Thymus (tissue), 11 donors: Measurements from ENCODE around the gene SLC38A9. TPM values are rescaled to one million over a fixed set of nuclear protein-coding genes. Genes with fewer than 3 reads are reported as not detected.

Experiments used
- DNase-seq, 9 donors: peaks; one replicate each; pipeline ENCODE4 v3.0.0-alpha.2; 2013; ENCODE audit warnings: low spot score in 9 of 9, low read depth in 6 of 9, missing footprints in 1 of 9
- H3K27ac ChIP-seq, 2 donors: one replicate each; pipeline ENCODE4 v1.5.1; 2013; ENCODE audit warnings: control low read depth in 1 of 2, low read depth in 1 of 2, low read length in 1 of 2, mild to moderate bottlenecking in 1 of 2, moderate library complexity in 1 of 2
- H3K27me3 ChIP-seq, 2 donors: one replicate each; pipeline ENCODE4 v1.5.1; 2013; ENCODE audit warnings: low read length in 1 of 2; ENCODE audit not compliant: control insufficient read depth in 2 of 2, insufficient read depth in 1 of 2
- H3K36me3 ChIP-seq, 2 donors: one replicate each; pipeline ENCODE4 v1.5.1; 2013; ENCODE audit warnings: low read length in 1 of 2, mild to moderate bottlenecking in 1 of 2, moderate library complexity in 1 of 2; ENCODE audit not compliant: control insufficient read depth in 2 of 2, insufficient read depth in 2 of 2
- H3K4me1 ChIP-seq, 2 donors: one replicate each; pipeline ENCODE4 v1.5.1; 2013; ENCODE audit warnings: low read length in 2 of 2; ENCODE audit not compliant: control insufficient read depth in 2 of 2, insufficient read depth in 2 of 2
- H3K4me3 ChIP-seq, 2 donors: one replicate each; pipeline ENCODE4 v1.5.1; 2013; ENCODE audit warnings: low read length in 2 of 2, control low read depth in 1 of 2, mild to moderate bottlenecking in 1 of 2
- H3K9me3 ChIP-seq, 2 donors: one replicate each; pipeline ENCODE4 v1.5.1; 2013; ENCODE audit warnings: low read length in 1 of 2, mild to moderate bottlenecking in 1 of 2; ENCODE audit not compliant: control insufficient read depth in 2 of 2, insufficient read depth in 1 of 2
- WGBS: extraction: QIAGEN DNeasy Blood & Tissue Kit; methylation state at CpG from one replicate; pipeline ENCODE4 v1.1.7; 2013; 5-methylcytosine and 5-hydroxymethylcytosine counted together
- polyA plus RNA-seq: library from polyadenylated mRNA; stranded (reverse); fragments of 200-250 nt; gene quantifications from one replicate; pipeline ENCODE4 v1.2.3, GENCODE V29; 2013
- total RNA-seq: library from RNA; stranded (reverse); fragments of 120-200 nt; gene quantifications from one replicate; pipeline ENCODE4 v1.2.4, GENCODE V29; 2013
- donor health status: healthy.

SLC38A9 gene
- total and polyA plus RNA-seq, 2 donors = 18.4 to 29.3 TPM

DNA sequence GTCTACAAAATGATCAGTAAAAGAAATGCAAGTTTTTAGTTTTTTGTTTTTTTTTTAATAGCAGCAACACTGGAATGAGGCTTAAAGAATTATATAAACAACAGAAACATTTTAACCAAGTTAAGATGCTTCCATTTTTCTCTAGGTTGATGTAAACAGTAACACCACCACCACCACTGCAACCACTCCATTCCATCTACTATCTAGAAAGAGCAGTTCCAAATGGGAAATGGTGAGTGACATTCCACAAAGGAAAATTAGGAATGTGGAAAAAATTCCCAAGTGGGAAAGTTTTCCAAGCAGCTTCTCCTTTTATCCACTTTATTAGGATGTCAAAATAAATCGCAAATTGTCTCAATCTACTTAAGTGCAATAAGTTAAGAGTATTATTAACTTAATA, 32.6 kb downstream of the SLC38A9 start:
- H3K27me3 ChIP-seq = no peaks in the 10 kb centered on the region
- WGBS = 0% methylated on average over 1 of the region's 1 CpG
- H3K9me3 ChIP-seq = no peaks in the 10 kb centered on the region
- no peak overlapping the region for H3K4me3 ChIP-seq
- H3K36me3 ChIP-seq = peaks cover 0 to 3% of the 10 kb centered on the region in 2 donors
- no peaks in the 10 kb centered on the region for H3K4me1 ChIP-seq
- DNase-seq = no peak
- H3K27ac ChIP-seq = no peak overlapping the region

DNA sequence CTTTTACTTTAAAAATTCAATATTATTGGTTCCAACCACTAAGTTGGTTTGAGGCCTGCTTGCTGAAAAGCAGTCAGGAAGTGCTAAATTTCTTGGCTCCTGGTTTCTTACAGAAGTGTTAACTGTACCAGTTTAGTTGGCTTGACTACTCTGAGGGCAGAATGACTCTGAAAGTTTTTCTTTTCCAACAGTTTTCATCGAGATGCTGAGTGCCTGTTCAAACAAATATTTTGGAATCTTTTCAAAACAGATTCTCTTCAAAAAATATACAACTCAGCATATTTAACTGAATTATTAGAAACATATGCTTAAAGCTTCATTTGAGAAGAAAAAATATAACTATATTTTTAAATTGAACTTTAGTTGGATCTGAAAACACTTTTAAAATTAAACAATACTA, 37.0 kb downstream of the SLC38A9 start:
- H3K9me3 ChIP-seq = no peaks in the 10 kb centered on the region
- H3K4me1 ChIP-seq = no peaks in the 10 kb centered on the region
- H3K27me3 ChIP-seq = no peaks in the 10 kb centered on the region
- no peak overlapping the region for H3K4me3 ChIP-seq
- peaks cover 0 to 3% of the 10 kb centered on the region in 2 donors for H3K36me3 ChIP-seq
- H3K27ac ChIP-seq = no peak overlapping the region
- no peak for DNase-seq
- WGBS = 90% methylated on average over 1 of the region's 1 CpG

DNA sequence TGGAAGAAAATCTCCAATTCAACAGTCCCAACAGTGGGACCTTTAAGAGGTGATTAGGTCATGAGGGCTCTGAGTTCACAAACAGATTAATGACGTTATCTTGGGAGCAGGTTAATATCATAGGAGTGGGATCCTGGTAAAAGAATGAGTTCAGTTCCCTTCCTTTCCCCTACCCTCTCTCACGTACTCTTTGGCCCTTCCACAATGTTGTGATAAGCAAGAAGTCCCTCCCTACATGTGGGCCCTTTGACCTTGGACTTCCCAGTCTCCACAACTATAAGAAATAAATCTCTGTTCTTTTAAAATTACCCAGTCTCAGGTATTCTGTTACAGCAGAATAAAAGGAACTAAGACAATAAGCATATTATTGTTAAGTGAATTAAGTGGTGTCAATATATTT, 37.8 kb downstream of the SLC38A9 start:
- H3K36me3 ChIP-seq = peaks cover 0 to 3% of the 10 kb centered on the region in 2 donors
- no peaks in the 10 kb centered on the region for H3K9me3 ChIP-seq
- H3K27ac ChIP-seq = no peak overlapping the region
- WGBS = 50% methylated on average over 2 of the region's 2 CpGs
- no peak for DNase-seq
- H3K4me1 ChIP-seq = no peaks in the 10 kb centered on the region
- H3K27me3 ChIP-seq = no peaks in the 10 kb centered on the region
- no peak overlapping the region for H3K4me3 ChIP-seq

DNA sequence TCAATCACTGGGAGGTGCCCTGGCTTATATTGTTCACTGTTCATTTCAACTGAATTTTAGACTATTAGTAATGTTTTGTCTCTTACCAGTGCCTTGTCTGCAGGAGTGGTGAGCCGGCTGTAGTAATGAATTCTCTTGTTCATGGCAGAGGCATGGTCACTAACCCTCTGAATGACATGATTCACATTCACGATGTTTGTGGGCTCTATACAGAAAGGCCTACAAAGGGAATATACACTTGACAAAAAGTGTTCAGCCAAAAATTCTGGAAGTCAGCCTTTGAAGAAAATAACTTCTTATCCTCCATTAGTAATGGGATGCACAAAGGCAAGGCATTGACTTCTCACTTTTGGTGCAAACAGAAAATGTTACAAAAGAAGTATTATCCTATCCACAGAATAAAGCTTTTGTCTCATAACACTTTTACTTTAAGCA, 39.6 kb downstream of the SLC38A9 start:
- H3K9me3 ChIP-seq = no peaks in the 10 kb centered on the region
- 94% methylated on average over 2 of the region's 2 CpGs for WGBS
- no peaks in the 10 kb centered on the region for H3K27me3 ChIP-seq
- H3K36me3 ChIP-seq = peaks cover 0 to 11% of the 10 kb centered on the region in 2 donors
- H3K4me3 ChIP-seq = no peak overlapping the region
- H3K4me1 ChIP-seq = no peaks in the 10 kb centered on the region
- no peak overlapping the region for H3K27ac ChIP-seq
- no peak for DNase-seq

DNA sequence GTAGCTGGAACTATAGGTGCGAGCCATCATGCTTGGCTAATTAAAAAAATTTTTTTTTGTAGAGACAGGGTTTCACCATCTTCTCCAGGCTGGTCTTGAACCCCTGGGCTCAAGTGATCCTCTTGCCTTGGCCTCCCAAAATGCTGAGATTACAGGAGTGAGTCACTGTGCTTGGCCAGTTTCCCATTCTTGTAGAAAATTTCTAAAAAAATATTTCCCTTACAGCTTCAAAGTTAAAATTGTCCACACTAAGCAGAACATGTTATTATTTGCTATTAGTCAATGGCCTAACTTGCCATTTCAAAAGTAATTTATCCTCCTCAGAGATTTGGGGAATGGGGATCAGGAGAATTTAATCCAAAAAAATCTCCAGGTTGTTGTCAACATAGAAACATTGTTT, 40.1 kb downstream of the SLC38A9 start:
- H3K9me3 ChIP-seq = no peaks in the 10 kb centered on the region
- no peak for DNase-seq
- no peak overlapping the region for H3K4me3 ChIP-seq
- H3K4me1 ChIP-seq = no peaks in the 10 kb centered on the region
- H3K27me3 ChIP-seq = no peaks in the 10 kb centered on the region
- no peak overlapping the region for H3K27ac ChIP-seq
- H3K36me3 ChIP-seq = peaks cover 0 to 11% of the 10 kb centered on the region in 2 donors
- 100% methylated on average over 1 of the region's 1 CpG for WGBS

DNA sequence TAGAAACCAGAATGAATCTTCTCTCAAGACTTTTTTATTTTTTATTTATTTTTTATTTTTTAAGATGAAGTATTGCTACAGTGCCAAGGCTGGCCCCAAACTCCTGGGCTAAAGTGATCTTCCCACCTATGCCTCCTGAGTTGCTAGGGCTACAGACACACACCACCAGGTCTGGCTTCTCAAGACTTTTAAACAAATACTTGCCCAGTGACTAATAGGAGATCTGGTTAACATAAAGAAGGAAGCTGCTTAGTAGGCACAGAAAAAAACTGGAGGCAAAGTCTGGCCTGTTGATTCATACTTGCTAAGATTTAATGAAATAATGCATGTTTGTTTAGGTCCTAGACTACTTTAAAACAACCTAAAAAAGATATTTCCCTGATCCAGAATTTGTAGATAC, 43.8 kb downstream of the SLC38A9 start:
- no peak overlapping the region for H3K27ac ChIP-seq
- no peaks in the 10 kb centered on the region for H3K27me3 ChIP-seq
- H3K36me3 ChIP-seq = peaks cover 2 to 13% of the 10 kb centered on the region in 2 donors
- DNase-seq = no peak
- H3K4me3 ChIP-seq = no peak overlapping the region
- no peaks in the 10 kb centered on the region for H3K4me1 ChIP-seq
- no peaks in the 10 kb centered on the region for H3K9me3 ChIP-seq

DNA sequence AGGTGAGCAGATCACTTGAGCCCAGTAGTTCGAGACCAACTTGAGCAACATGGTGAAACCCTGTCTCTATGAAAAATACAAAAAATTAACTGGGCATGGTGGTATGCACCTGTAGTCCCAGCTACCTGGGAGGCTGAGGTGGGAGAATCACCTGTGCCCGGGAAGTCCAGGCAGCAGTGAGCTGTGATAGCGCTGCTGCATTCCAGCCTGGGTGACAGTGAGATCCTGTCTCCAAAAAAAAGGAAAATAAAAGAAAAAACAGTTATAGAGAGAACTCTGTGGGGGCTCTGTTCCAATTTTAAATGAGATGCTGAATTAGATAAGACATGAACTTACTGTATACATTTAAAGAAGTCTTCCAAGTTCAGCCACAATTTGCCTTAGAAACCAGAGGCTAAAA, 44.2 kb downstream of the SLC38A9 start:
- Histone ChIP-seq H3K4me3 (no peak overlapping the region), H3K27ac (no peak overlapping the region), H3K27me3 (no peaks in the 10 kb centered on the region), H3K36me3 (peaks cover 3 to 13% of the 10 kb centered on the region in 2 donors), H3K4me1 (no peaks in the 10 kb centered on the region), H3K9me3 (no peaks in the 10 kb centered on the region)
- no peak for DNase-seq
- 99% methylated on average over 3 of the region's 3 CpGs for WGBS

DNA sequence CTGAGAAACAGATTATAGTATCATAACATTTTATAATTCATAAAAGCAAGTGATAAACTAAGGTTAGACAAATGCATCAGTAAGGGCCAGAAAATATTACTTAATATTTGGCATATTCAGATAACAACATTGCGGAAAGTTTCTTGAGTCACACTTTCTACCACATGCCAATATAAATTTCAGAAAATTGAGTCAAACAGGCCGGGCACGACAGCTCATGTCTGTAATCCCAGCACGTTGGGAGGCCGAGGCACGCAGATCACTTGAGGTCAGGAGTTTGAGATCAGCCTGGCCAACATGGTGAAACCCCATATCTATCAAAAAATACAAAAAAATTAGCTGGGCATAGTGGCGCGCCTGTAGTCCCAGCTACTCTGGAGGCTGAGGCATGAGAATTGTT, 47.1 kb downstream of the SLC38A9 start:
- Histone ChIP-seq H3K9me3 (no peaks in the 10 kb centered on the region), H3K4me1 (no peaks in the 10 kb centered on the region), H3K27me3 (no peaks in the 10 kb centered on the region), H3K27ac (no peak overlapping the region), H3K4me3 (no peak overlapping the region), H3K36me3 (peaks cover 3 to 15% of the 10 kb centered on the region in 2 donors)
- 86% methylated on average over 8 of the region's 8 CpGs for WGBS
- DNase-seq = no peak

DNA sequence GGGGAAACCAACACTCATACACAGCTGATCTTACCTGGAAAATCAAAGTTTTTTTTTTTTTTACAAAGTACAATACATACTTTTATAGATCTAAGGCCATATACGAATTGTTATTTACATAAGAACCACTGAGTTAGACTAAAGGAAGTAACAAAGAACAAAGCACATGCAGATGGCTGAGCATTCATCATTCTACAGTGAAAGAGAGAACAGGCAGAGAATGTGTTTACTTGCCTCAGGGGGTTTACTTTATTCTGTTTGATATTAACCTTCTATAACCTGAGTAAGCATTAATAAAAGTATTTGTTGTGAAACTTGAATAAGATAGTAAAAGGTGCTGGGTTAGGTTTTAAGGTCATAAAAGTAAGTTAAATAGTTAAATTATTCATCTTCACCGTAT, 54.7 kb downstream of the SLC38A9 start:
- peak in 2 of 9 donors; percentile 13 to 41 for DNase-seq
- no peaks in the 10 kb centered on the region for H3K9me3 ChIP-seq
- H3K4me1 ChIP-seq = no peaks in the 10 kb centered on the region
- peaks cover 0 to 14% of the 10 kb centered on the region in 2 donors for H3K36me3 ChIP-seq
- H3K27me3 ChIP-seq = no peaks in the 10 kb centered on the region
- no peak overlapping the region for H3K27ac ChIP-seq
- H3K4me3 ChIP-seq = no peak overlapping the region
- 73% methylated on average over 2 of the region's 2 CpGs for WGBS

DNA sequence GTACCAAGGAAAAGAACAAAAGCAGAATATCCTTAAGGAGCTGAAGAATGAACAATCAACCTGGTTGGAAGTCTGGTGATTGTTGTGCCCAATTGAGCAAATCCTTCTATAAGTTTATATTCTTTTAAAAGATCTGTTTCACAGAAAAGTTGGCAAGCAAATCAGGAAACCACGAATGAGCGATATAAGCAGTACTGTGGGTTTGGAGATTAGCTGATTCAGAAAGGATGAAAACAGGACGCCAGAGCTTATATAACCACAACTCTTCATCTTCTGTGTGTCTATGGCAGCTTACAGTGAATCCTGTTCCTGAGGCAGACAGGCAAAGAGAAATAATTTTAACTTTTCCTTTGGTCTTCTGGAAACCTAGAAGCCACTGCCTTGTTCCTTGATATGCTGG, 61.7 kb downstream of the SLC38A9 start:
- Histone ChIP-seq H3K27ac (no peak overlapping the region), H3K36me3 (peaks cover under 1 to 11% of the 10 kb centered on the region in 2 donors), H3K4me3 (no peak overlapping the region), H3K27me3 (no peaks in the 10 kb centered on the region), H3K9me3 (no peaks in the 10 kb centered on the region), H3K4me1 (peaks cover 0 to 4% of the 10 kb centered on the region in 2 donors)
- 9% methylated on average over 3 of the region's 3 CpGs for WGBS
- DNase-seq = peak in 7 of 9 donors; percentile 8 to 63 (median 21)
